Stomach (tissue), 4 donors: ENCODE data around the gene FAM234B.

Experiments
- EP300 ChIP-seq: sonication (generic); formaldehyde crosslinking; IDR thresholded peaks from one replicate; pipeline ENCODE4 v1.6.1; 2017; ENCODE audit warnings: antibody characterized with exemption
- POLR2A ChIP-seq, 4 donors: fragments of 450-650 bp; IDR thresholded peaks; one replicate each; pipeline ENCODE4 v1.6.1; 2016; ENCODE audit warnings: antibody characterized with exemption in 4 of 4, control low read depth in 2 of 4, mild to moderate bottlenecking in 1 of 4, moderate library complexity in 1 of 4
- POLR2AphosphoS5 ChIP-seq, 3 donors: sonication (generic); formaldehyde crosslinking; IDR thresholded peaks; one replicate each; pipeline ENCODE4 v1.6.1; 2016; ENCODE audit warnings: antibody characterized with exemption in 3 of 3
- TF ChIP-seq, protein P1 (sequence below), 7 experiments: fragments of 450-650 bp in 4 of 7; fragments of 200-600 bp in 3 of 7; sonication (generic) in 3 of 7; IDR thresholded peaks; one replicate each; pipeline ENCODE4 v1.5.1; 2016 to 2019; ENCODE audit warnings: antibody characterized with exemption in 7 of 7, control low read depth in 2 of 7, mild to moderate bottlenecking in 1 of 7

GRCh38 chr12:13033476-13033875, 10.7 kb upstream of the FAM234B start:
- TF ChIP-seq, protein P1, sequence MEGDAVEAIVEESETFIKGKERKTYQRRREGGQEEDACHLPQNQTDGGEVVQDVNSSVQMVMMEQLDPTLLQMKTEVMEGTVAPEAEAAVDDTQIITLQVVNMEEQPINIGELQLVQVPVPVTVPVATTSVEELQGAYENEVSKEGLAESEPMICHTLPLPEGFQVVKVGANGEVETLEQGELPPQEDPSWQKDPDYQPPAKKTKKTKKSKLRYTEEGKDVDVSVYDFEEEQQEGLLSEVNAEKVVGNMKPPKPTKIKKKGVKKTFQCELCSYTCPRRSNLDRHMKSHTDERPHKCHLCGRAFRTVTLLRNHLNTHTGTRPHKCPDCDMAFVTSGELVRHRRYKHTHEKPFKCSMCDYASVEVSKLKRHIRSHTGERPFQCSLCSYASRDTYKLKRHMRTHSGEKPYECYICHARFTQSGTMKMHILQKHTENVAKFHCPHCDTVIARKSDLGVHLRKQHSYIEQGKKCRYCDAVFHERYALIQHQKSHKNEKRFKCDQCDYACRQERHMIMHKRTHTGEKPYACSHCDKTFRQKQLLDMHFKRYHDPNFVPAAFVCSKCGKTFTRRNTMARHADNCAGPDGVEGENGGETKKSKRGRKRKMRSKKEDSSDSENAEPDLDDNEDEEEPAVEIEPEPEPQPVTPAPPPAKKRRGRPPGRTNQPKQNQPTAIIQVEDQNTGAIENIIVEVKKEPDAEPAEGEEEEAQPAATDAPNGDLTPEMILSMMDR (IDR thresholded peaks at IDR 0.05) = no peak
- TF ChIP-seq EP300 = no peak
- TF ChIP-seq POLR2A (IDR thresholded peaks at IDR 0.05) = no peak
- no peak for TF ChIP-seq POLR2AphosphoS5 (IDR thresholded peaks at IDR 0.05)
